ENCODE data around the gene KLRF2.

GRCh38 chr12:9888665-9889273 lies 7.5 kb downstream of the KLRF2 start:
- no peak for TF ChIP-seq CTCF (IDR thresholded peaks at IDR 0.05)
- TF ChIP-seq POLR2A (IDR thresholded peaks at IDR 0.05): no peak

Data from thyroid gland (tissue), 4 donors.